Left cardiac atrium (tissue), 4 donors: Measurements from ENCODE around the gene MILR1. TPM values are rescaled to one million over a fixed set of nuclear protein-coding genes. Genes with fewer than 3 reads are reported as not detected.
A peak's percentile ranks its signal among the peaks of the same experiment; 100 is the strongest.
"Not testable (repeated sequence)": the region's sequence is repeated elsewhere in the genome, so short reads cannot be mapped to it uniquely, and the experiment has no call there.

Experiments used
- ATAC-seq, 2 donors: fragments of 200-7000 bp; cut with Tn5 transposase; one replicate each; pipeline ENCODE4 v1.9.1; 2020; ENCODE audit warnings: mild to moderate bottlenecking in 2 of 2, moderate library complexity in 2 of 2
- DNase-seq: peaks from one replicate; pipeline ENCODE4 v3.0.0-alpha.2; 2020
- intact Hi-C, 2 donors: fragments of 100-400 bp; cut with DNase I; formaldehyde crosslinking; loops; one replicate each; pipeline versions ENCODE4 v1.14.1 to v1.15.1; 2022 to 2023
- total RNA-seq, 2 donors: library from RNA; stranded (reverse); fragmentation: NEBNext Ultra II Directional; extraction: Animal tissue kit (Norgen Biotek cat#: 25700); gene quantifications; one replicate each; pipeline ENCODE4 v1.2.1, GENCODE V29; 2021
- donor health status: DM: no; HTN: yes; CAD: no.
- donor health status: DM: no; HTN: yes; CAD: no; lungs with severe emphysema.
- donor health status: DM: yes; HTN: yes; CAD: no.
- donor health status: Dilated cardiomyopathy.

MILR1 gene
- total RNA-seq, 2 donors from 2014 or later, result 5.0 to 13.7 TPM

DNA sequence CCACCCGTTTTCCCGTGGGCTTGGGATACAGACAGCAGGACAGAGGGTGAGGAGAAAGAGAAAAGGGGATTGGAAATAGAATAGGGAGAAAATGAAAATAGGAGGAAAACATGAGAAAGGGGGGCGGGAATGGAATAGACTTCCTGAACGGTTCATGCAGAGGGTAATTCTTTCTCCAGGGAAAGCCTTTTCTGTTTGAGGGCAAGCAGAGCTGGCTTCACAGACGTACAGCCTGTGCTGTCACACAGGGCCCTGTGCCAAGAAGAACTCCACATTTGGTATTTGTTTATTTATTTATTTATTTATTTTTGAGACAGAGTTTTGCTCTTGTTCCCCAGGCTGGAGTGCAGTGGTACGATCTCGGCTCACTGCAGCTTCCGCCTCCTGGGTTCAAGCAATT is 12.0 kb downstream of the MILR1 start:
- ATAC-seq (peak; percentile 31 to 55), DNase-seq (peak; percentile 48)
- intact Hi-C loops, result no loop called here

DNA sequence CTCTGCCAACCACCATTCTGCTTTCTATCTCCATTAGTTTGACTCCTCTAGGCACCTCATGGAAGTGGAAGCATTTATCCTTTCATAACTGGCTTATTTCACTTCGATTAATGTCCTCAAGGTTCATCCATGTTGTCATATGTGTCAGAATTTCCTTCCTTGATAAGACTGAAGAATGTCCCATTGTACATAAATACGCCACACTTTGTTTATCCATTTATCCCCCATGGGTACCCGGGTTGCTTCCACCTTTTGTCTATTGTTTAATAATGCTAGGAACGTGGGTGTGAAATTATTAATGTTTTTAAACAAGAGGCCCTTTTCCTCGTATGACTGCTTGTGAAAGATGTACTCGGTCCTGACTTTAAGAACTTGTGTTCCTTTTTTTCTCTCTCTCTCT is 12.9 kb downstream of the MILR1 start:
- intact Hi-C loops, result no loop called here
- DNase-seq (no peak), ATAC-seq (no peak)

DNA sequence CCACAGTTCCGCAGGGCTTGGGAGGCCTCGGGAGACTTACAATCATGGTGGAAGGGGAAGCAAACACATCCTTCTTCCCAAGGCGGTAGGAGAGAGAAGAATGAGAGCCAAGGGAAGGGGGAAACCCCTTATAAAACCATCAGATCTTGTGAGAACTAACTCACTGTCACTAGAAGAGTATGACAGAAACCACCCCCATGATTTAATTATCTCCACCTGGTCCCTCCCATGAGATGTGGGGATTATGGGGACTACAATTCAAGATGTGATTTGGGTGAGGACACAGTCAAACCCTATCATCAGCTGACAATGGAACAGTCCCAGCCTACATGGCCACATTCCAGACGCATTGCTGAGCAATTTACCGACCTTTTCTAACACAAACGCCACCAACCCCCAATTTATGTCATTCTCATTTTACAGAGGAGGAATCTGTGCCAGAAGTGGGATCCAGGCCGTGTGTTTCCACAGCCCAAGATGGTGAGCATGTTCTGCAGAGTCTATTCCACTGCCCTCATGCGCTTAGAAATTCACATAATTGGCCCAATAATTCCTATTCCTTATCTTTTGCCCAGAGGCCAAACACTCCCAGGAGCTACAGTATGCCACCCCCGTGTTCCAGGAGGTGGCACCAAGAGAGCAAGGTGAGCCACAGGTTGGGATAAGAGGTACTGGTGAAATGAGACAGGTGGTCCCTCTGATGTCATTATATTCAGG is 17.3 kb downstream of the MILR1 start:
- DNase-seq, result no peak
- intact Hi-C loops, result no loop called here
- ATAC-seq, result no peak

DNA sequence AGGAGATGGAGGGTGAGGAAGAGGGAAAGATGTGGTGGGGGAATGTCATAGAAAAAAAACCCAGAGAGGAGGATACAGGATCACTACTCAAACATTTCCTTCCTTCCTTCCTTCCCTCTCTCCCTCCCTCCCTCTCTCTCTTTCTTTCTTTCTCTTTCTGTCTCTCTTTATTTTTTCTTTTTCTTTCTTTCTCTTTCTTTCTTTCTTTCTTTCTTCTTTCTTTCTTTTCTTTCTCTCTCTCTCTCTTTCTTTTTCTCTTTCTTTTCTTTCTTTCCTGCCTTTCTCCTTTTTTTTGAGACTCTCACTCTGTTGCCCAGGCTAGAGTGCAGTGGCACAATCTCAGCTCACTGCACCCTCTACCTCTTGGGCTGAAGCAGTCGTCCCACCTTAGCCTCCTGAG is 17.9 kb downstream of the MILR1 start:
- intact Hi-C loops, ATAC-seq, DNase-seq: not testable (repeated sequence)

DNA sequence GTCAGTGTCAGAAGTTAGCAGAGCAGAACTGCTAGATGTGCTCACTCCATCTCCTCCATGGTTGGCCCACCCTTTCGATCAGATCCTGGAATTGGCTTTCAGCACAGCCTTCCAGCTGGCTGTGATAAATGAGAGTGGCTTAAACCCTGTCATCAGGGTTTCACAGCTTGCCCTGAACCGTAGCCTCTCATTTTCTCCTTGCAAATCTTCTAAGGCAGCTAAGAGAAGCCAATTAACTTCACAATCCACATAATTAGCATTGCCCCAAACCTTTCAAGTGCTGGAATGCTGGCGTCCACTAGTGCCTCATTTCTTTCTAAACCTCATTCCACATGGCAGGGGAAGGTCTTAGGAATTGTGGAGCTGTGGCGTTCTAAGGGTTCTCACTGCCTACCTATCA is 21.7 kb downstream of the MILR1 start:
- DNase-seq (no peak), ATAC-seq (no peak)
- intact Hi-C loops, result no loop called here

DNA sequence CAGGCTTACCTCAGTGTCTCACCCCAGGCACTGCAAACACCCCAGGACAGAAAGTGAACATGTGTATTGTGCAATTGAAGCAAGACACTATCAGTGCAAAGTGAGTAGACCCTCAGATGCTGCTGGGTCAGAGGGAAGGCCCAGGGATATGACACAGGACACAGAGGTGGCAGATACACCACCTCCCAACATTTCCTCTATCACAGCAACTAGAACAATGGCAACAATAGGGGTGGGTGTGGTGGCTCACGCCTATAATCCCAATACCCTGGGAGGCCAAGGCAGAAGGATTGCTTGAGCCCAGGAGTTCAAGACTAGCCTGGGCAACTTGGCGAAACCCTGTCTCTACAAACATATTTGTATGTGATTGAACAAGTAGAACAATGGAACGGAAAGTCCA is 22.5 kb downstream of the MILR1 start:
- no peak for ATAC-seq
- intact Hi-C loops, result no loop called here
- DNase-seq, result no peak

DNA sequence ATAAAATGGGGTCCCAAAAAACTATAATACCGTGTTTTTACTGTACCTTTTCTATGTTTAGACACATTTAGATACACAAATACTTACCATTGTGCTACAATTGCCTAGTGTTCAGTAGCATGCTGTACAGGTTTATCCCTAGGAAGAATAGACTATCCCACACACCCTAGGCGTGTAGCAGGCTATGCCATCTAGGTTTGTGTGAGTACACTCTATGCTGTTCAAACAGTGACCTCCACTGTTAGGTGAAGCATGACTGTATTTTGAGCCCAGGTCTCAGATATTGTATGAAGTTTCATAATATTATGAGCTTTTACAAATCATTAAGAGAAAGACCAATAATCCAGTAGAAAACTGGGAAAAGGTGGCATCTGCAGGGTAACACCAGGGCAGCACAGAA is 23.6 kb downstream of the MILR1 start:
- no peak for DNase-seq
- intact Hi-C loops, result no loop called here
- no peak for ATAC-seq

DNA sequence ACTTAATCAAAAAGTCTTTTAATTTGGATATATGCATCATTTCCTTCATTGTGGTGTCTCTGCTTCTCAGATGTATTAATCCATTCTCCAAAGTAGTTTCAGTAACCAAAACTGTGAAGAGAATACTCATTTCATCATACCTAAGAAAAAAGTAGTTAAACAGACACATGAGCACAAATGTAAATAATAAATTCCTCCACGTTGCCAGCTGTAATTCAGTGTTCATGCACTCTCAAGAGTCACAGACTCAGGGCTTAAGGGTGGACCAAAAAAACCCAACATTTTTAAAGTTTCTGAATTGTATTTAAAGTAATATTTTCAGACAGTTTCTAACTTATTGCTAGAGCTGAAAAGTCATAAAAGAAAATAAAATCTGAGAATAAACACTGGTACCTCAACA is 28.9 kb downstream of the MILR1 start:
- intact Hi-C loops, result no loop called here
- ATAC-seq (no peak), DNase-seq (no peak)

DNA sequence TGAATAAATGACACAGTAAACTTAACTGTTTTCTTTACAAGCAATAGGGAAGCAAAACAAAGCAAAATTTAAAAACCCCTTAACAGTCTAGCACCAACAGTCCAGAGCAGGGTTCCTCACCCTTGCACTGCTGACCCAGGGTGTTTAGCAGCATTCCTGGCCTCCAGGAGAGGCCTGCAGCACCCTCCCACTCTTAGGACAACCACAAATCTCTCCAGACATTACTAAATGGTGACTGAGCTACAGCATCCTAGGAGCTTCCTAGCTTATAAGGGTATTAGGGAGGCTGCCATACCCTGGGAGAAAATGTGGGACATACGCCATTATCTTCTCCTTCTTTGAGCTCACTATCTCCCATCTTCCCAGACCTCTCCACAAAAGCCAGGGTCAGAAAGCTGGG is 32.0 kb downstream of the MILR1 start:
- ATAC-seq (no peak), DNase-seq (no peak)
- intact Hi-C loops, result loop anchor here in 1 of 2 donors (10.0 kb wide), 1 partner anchor 56 kb away; no protein-coding TSS in a partner anchor

DNA sequence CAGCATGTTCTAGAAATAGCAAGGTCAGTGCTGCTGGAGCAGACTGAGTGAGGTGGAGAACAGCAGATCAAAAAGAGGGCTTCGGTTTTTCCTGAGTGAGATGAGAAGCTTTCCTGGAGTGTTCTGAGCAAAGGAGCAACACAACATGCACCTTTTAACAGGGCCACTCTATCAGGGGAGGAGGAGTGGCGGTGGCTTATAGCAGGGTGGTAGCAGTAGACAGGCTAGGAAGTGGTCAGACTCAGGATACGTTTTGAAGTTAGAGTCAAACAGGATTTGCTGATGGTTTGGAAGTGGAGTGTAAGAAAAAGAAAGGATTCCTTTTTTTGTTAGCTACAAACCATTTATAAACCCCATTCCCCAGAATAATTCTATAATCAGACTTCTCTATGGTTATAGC is 35.5 kb downstream of the MILR1 start:
- ATAC-seq, result no peak
- no peak for DNase-seq
- intact Hi-C loops, result loop anchor here in 1 of 2 donors (10.0 kb wide), 1 partner anchor 60 kb away; no protein-coding TSS in a partner anchor

DNA sequence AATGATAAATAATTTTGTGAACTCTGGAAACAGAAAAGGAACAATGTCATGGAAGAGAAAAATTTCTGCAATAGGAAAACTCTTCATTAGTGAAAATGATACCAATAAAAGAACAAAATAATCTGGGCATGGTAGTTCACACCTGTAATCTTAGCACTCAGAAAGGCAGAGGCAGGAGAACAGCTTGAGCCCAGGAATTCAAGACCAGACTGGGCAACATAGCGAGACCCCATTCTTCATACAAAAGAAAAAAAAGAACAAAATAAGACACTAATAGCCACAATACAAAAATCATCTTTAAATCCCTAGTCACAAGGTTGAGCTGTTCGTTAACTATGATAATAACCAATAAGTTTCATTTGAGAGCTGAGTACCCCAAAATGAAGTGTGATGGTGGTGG is 39.4 kb downstream of the MILR1 start:
- intact Hi-C loops, result loop anchor here in 1 of 2 donors (10.0 kb wide), 1 partner anchor 64 kb away; no protein-coding TSS in a partner anchor
- ATAC-seq (no peak), DNase-seq (no peak)

DNA sequence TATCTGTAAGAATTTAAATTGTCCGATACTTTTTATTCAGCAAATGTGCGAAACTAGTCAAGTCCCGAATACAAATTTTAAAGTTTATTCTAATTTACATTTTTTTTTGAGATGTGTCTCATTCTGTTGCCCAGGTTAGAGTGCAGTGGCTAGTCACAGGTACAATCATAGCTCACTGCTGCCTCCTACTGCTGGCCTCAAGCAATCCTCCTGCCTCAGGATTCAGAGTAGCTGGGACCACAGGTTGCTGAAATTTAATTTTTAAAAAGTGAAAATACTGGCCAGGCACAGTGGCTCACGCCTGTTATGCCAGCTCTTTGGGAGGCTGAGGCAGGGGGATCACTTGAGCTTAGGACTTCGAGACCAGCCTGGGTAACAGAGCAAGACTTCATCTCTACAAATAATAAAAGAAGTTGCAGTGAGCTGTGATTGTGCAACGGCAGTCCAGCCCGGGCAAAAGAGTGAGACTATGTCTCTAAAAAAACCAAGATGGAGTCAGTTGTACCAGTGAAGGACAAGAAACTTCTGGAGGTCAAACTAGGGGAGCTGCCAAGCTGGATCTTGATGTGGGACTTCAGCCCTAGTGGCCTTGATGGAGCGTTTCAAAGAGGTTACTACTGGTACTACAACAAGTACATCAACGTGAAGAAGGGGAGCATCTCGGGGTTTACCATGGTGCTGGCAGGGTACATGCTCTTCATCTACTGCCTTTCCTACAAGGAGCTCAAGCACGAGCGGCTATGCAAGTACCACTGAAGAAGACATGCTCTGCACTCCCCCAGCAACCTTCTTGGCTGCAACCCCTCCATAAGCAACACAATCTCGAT is 42.3 kb downstream of the MILR1 start:
- no peak for DNase-seq
- ATAC-seq, result peak in 1 of 2 donors; percentile 48
- intact Hi-C loops, result loop anchor here in 1 of 2 donors (5.0 kb wide), 1 partner anchor 69 kb away; no protein-coding TSS in a partner anchor

DNA sequence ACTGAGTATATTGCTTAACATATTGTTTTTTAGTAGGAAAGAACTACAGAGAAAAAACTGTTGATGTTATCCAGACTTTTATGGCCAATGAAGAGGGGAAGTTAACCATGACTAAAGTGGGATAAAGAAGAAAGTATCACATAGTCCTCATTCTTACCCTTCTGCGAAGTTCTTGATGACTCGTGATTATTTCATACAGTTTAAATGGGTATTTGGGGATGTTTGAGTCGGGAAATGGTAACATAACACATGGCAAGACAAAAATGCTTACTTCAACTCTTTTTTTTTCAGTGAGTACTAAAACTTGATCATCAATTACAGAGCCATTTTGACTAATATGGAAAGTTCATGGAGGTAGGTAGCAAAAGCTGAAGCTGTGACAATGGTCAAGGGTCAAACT is 43.1 kb downstream of the MILR1 start:
- DNase-seq (no peak), ATAC-seq (no peak)
- intact Hi-C loops, result loop anchor here in 1 of 2 donors (5.0 kb wide), 1 partner anchor 70 kb away; no protein-coding TSS in a partner anchor

DNA sequence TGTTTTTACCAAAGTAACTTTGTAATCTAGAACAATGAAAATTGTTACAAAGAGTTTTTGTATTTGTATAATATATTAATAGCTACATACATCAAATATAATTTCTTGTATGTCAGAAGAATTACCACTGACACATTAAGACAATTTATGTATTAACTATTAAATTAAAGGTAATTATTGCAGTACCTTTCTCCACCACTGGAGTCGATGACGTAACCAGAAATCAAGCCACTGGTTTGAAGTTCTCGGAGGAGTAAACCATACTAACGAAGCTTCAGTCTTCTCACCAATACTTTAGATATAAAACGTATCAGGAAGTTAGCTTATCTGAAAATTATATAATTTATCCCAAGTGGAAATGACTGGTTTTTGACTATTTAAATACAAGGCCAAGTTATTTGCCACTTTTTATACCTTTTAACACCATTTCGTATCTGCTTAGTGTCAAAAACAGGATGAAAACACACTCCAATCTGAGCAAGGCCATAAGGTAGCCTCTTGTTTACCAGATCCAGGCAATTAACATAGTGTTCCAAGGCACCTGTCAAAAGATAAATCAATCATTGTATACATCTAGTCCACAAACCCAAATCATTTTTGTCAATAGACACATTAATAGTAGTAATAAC is 43.7 kb downstream of the MILR1 start:
- intact Hi-C loops, result loop anchor here in 1 of 2 donors (5.0 kb wide), 1 partner anchor 70 kb away; no protein-coding TSS in a partner anchor
- ATAC-seq (no peak), DNase-seq (no peak)

DNA sequence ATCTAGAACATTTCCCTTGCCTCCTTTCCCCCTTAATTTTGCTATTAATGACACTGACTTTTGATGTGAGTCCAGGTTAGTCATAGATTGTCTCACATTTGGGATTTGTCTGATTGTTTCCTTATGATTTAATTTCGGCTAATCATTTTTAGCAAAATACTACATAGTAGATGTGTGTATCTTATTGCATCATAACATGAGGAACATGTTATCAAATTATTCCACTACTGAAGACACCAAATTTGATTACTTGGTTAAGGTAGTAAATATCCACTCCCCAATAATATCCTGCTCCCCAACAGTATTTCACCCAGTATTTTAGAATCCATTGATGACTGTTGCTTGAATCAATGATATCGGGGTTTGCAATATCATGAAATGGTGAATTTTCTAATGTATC is 45.2 kb downstream of the MILR1 start:
- intact Hi-C loops, result loop anchor here in 1 of 2 donors (5.0 kb wide), 1 partner anchor 72 kb away; no protein-coding TSS in a partner anchor
- no peak for DNase-seq
- no peak for ATAC-seq

DNA sequence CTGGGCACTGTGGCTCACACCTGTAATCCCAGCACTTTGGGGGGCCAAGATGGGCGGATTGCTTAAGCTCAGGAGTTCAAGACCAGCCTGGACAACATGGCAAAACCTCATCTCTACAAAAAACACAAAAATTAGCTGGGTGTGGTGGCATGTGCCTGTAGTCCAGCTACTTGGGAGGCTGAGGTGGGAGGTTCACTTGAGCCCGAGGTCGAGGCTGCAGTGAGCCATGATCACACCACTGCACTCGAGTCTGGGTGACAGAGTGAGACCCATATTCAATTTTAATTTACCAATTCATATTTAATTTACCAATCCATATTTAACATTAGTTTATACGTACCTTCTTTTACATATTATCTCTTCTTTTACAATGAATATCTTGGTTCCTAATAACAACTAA is 46.4 kb downstream of the MILR1 start:
- intact Hi-C loops, ATAC-seq, DNase-seq: not testable (repeated sequence)

DNA sequence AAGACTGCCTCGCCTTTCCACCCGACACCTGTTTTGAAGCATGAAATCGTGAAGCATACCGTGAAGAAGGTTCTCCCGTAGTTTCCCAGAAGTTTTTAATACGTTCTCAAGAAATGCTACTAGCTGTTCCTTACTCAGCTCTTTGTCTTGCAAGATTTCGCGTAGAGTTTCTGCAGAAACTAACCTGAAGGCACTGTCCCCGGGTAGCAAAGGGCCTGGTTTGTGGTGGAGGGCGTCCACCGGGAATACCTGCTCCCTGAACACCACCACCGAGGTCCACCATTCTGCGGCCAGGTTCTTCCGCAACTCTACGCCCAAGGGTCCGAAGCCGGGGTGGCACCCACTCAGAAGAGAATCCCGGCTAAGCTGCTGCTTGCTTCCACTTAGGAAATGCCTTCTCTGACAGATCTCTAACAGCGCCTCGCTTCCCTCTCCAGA is 47.5 kb downstream of the MILR1 start:
- DNase-seq (no peak), ATAC-seq (no peak)
- intact Hi-C loops, result no loop called here

DNA sequence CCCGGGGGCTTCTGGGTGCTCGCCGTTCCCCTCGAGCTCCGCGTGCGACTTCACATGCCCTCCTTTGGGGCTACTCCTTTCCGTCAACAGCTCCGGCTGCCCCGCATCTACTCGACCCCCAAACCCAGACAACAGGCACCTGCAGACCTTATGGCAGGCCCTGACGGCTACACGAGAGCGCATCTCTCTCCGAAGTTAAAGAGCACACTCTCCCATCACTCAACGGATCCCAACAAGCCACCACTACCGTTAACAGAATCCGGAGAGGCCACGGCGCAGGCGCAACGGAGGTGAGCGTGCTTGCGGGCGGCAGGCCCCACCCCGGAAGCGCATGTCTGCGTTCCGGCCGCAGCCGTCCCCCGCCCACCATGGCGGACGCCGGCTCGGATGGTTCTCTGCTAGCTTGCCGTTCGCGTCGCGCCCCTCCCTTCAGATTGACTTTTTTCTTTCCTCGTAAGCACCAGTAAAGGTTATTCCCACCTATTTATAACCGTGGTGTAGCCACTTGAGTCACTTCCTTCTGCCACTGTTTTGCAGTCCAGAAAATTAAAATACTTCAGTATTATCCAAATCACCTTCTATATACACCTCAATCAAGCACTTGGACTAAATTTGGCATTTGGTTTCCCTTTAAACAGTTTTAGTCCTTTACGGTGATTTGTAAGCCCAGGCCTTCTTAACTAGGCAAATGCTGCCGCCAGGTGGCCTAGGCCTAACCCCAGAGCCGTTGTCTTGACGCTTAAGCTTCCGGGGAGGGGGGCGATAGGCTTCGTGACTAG is 48.1 kb downstream of the MILR1 start, which contains the start of gene POLG2:
Gene POLG2 (minus strand): TSS at position 269 of the 779 bp plus-strand sequence. CDS start 86 bp downstream, at position 183.
- peak; percentile 95 to 98 for ATAC-seq
- intact Hi-C loops, result no loop called here
- DNase-seq, result peak; percentile 96

DNA sequence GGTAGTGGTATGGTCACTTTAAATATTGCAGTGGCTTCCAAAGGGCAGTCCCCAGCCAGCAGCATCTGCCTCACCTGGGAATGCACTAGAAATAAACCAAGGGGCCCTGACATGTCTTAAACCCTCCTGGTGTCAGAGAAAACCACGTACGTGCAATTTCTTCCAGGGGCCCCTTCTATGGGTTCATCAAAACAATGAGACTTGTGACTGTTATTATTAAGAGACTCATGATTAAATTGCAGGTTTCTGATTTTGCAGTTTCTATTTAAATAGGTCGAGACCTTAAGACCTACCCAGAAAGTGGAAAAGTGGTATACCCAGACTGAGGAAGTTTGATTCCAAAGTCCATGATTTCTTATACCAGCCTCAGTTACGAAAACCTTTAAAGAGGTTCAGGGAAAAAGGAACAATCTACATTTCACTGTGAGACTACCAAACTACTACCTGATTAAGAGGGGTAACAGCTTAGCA is 48.7 kb downstream of the MILR1 start:
- ATAC-seq (no peak), DNase-seq (no peak)
- intact Hi-C loops, result no loop called here
